ENCODE measurements around the gene RTKN.

The RTKN gene

DNA sequence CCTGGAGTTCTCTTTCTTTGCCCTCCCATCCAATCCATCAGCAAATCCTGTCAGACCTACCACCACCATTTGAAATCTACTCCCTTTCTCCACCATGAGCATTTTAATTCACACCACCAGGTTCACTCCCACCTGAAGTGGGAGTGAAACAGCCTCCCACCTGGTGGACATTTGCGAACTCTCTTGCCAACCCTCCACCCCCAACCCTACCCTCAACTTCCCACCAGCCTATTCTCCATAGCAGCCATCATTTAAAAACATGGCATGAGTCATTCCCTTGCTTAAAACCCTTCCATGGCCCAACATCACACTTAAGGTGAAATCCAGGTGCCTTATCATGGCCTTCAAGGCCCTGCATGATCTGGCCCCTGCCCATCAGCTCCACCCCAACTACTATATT lies 3.5 kb downstream of the RTKN start:
- no peak for ATAC-seq

DNA sequence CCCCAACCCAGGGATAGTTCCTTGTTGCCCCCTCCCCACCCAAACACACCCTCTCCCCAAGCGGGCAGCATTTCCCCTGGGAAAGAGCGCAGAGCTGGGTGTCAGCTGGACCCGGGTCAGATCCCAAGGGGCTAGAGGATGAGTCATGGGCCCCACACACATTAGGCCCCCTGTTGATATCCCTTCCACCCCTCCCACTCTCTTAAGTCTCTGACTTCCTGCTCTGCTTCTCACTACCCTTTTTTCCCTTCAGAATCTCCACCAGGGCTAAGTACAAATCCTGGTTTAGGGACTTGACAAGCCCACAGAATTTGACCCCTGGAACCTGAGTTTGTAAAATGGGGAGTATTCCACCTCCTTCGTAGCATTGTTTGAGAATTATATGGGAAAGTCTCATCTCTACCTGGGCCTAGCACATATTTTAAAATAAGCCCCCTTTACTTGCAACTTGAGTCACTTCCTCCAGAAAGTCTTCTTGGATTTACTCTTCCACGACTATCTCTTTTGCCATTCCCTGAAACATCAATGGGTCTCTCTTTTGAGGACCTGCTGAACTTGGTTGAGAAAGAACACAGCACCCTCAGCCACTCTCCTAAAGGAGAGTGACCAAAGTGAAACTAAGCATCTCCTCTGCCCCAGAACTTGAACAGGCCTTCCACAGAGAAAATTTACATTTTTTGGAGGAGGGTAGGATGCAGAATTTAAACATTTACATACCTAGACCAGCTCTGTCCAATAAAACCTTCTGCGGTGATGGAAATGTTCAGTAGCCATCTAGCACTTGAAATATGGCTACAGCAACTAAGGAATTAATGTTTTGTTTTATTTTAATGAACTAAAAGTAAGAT lies 4.7 kb downstream of the RTKN start:
- no peak for ATAC-seq
- no peak for TF ChIP-seq ESRRG (CRISPR knock-in tag; IDR thresholded peaks at IDR 0.05)
- TF ChIP-seq ZFP3 (CRISPR knock-in tag; IDR thresholded peaks at IDR 0.05) = no peak
- TF ChIP-seq PPARA (CRISPR knock-in tag; IDR thresholded peaks at IDR 0.05; ENCODE audit: borderline replicate concordance) = no peak

More for the DNA sequence above, 3.5 kb downstream of the RTKN start:
- no peak for TF ChIP-seq ZNF565 (CRISPR knock-in tag; conservative IDR thresholded peaks at IDR 0.05; ENCODE audit: low read depth)
- TF ChIP-seq OSR1 (CRISPR knock-in tag; IDR thresholded peaks at IDR 0.05) = no peak
- no peak for TF ChIP-seq GLIS3 (CRISPR knock-in tag; IDR thresholded peaks at IDR 0.05)
- TF ChIP-seq, protein P1, sequence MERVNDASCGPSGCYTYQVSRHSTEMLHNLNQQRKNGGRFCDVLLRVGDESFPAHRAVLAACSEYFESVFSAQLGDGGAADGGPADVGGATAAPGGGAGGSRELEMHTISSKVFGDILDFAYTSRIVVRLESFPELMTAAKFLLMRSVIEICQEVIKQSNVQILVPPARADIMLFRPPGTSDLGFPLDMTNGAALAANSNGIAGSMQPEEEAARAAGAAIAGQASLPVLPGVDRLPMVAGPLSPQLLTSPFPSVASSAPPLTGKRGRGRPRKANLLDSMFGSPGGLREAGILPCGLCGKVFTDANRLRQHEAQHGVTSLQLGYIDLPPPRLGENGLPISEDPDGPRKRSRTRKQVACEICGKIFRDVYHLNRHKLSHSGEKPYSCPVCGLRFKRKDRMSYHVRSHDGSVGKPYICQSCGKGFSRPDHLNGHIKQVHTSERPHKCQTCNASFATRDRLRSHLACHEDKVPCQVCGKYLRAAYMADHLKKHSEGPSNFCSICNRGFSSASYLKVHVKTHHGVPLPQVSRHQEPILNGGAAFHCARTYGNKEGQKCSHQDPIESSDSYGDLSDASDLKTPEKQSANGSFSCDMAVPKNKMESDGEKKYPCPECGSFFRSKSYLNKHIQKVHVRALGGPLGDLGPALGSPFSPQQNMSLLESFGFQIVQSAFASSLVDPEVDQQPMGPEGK (CRISPR knock-in tag; IDR thresholded peaks at IDR 0.05; ENCODE audit: borderline replicate concordance) = no peak
- no peak for TF ChIP-seq TOX (CRISPR knock-in tag; IDR thresholded peaks at IDR 0.05; ENCODE audit: borderline replicate concordance)
- no peak for TF ChIP-seq CSDC2 (CRISPR knock-in tag; IDR thresholded peaks at IDR 0.05)
- TF ChIP-seq ZFP3 (CRISPR knock-in tag; IDR thresholded peaks at IDR 0.05) = no peak
- no peak for TF ChIP-seq ISL1 (CRISPR knock-in tag; IDR thresholded peaks at IDR 0.05)
- no peak for TF ChIP-seq TCF4 (CRISPR knock-in tag; IDR thresholded peaks at IDR 0.05; ENCODE audit: borderline replicate concordance)
- TF ChIP-seq, protein P2, sequence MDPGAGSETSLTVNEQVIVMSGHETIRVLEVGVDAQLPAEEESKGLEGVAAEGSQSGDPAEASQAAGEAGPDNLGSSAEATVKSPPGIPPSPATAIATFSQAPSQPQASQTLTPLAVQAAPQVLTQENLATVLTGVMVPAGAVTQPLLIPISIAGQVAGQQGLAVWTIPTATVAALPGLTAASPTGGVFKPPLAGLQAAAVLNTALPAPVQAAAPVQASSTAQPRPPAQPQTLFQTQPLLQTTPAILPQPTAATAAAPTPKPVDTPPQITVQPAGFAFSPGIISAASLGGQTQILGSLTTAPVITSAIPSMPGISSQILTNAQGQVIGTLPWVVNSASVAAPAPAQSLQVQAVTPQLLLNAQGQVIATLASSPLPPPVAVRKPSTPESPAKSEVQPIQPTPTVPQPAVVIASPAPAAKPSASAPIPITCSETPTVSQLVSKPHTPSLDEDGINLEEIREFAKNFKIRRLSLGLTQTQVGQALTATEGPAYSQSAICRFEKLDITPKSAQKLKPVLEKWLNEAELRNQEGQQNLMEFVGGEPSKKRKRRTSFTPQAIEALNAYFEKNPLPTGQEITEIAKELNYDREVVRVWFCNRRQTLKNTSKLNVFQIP (CRISPR knock-in tag; IDR thresholded peaks at IDR 0.05; ENCODE audit: borderline replicate concordance, low read depth) = no peak
- TF ChIP-seq, protein P3, sequence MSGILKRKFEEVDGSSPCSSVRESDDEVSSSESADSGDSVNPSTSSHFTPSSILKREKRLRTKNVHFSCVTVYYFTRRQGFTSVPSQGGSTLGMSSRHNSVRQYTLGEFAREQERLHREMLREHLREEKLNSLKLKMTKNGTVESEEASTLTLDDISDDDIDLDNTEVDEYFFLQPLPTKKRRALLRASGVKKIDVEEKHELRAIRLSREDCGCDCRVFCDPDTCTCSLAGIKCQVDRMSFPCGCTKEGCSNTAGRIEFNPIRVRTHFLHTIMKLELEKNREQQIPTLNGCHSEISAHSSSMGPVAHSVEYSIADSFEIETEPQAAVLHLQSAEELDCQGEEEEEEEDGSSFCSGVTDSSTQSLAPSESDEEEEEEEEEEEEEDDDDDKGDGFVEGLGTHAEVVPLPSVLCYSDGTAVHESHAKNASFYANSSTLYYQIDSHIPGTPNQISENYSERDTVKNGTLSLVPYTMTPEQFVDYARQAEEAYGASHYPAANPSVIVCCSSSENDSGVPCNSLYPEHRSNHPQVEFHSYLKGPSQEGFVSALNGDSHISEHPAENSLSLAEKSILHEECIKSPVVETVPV (CRISPR knock-in tag; IDR thresholded peaks at IDR 0.05) = no peak
- TF ChIP-seq PPARA (CRISPR knock-in tag; IDR thresholded peaks at IDR 0.05; ENCODE audit: borderline replicate concordance) = no peak
- no peak for TF ChIP-seq SNAI2 (CRISPR knock-in tag; IDR thresholded peaks at IDR 0.05)
- no peak for TF ChIP-seq ZNF8 (CRISPR knock-in tag; IDR thresholded peaks at IDR 0.05)
- TF ChIP-seq ZFP30 (CRISPR knock-in tag; IDR thresholded peaks at IDR 0.05) = no peak
- TF ChIP-seq RARB (CRISPR knock-in tag; IDR thresholded peaks at IDR 0.05) = no peak
- TF ChIP-seq, protein P4, sequence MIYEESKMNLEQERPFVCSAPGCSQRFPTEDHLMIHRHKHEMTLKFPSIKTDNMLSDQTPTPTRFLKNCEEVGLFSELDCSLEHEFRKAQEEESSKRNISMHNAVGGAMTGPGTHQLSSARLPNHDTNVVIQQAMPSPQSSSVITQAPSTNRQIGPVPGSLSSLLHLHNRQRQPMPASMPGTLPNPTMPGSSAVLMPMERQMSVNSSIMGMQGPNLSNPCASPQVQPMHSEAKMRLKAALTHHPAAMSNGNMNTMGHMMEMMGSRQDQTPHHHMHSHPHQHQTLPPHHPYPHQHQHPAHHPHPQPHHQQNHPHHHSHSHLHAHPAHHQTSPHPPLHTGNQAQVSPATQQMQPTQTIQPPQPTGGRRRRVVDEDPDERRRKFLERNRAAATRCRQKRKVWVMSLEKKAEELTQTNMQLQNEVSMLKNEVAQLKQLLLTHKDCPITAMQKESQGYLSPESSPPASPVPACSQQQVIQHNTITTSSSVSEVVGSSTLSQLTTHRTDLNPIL (CRISPR knock-in tag; IDR thresholded peaks at IDR 0.05; ENCODE audit: low read depth) = no peak
- TF ChIP-seq ZC3H10 (CRISPR knock-in tag; IDR thresholded peaks at IDR 0.05) = no peak
- no peak for TF ChIP-seq ESRRG (CRISPR knock-in tag; IDR thresholded peaks at IDR 0.05)
- TF ChIP-seq BACH2 (CRISPR knock-in tag; IDR thresholded peaks at IDR 0.05; ENCODE audit: borderline replicate concordance) = no peak

DNA sequence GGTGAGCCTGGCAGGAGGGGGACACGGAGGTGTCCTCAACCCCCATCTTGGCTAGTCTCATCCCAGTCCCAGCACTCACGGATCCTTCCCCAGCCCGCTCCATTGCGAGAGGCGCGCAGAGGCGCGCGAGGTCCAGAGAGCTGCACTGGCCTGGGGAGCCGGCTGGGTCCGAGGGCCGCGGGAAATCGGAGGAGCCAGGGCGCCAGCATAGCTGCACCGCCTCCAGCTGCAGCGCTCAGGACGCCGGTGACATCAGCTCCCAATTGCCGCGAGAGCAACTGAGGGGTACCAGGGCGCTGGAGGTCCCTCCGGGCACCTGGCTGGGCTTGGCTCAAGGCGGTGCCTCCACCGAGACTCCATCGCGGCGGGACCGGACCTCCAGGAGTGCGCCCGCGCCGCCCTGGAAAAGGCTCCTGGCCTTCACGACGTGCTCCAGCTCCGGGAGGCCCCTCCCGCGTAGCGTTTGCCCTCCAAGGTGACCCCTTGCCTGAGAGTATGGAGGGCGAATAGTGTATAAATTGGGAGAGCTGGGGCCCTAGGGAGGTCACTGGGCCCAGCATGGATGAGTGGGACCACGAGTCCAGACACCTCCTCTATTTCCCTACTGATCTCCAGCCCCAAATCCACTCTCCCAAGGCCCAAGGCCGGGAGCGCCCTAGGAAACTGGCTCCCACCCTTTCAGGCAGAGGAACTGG lies 5.5 kb downstream of the RTKN start:
- no peak for ATAC-seq
- TF ChIP-seq ZC3H10 (CRISPR knock-in tag; IDR thresholded peaks at IDR 0.05) (no peak), ZNF8 (CRISPR knock-in tag; IDR thresholded peaks at IDR 0.05) (no peak), ARNTL (CRISPR knock-in tag; IDR thresholded peaks at IDR 0.05; ENCODE audit: borderline replicate concordance, low read depth) (no peak), ISL1 (CRISPR knock-in tag; IDR thresholded peaks at IDR 0.05) (no peak), TCF4 (CRISPR knock-in tag; IDR thresholded peaks at IDR 0.05; ENCODE audit: borderline replicate concordance) (no peak), ZNF70 (CRISPR knock-in tag; IDR thresholded peaks at IDR 0.05) (no peak), SNAI2 (CRISPR knock-in tag; IDR thresholded peaks at IDR 0.05) (no peak), ZFP30 (CRISPR knock-in tag; IDR thresholded peaks at IDR 0.05) (no peak), ZNF565 (CRISPR knock-in tag; conservative IDR thresholded peaks at IDR 0.05; ENCODE audit: low read depth) (no peak), TOX (CRISPR knock-in tag; IDR thresholded peaks at IDR 0.05; ENCODE audit: borderline replicate concordance) (no peak), ZFP3 (CRISPR knock-in tag; IDR thresholded peaks at IDR 0.05) (no peak)
- TF ChIP-seq, protein P3 (CRISPR knock-in tag; IDR thresholded peaks at IDR 0.05) = no peak
- TF ChIP-seq, protein P4 (CRISPR knock-in tag; IDR thresholded peaks at IDR 0.05; ENCODE audit: low read depth) = no peak
- TF ChIP-seq, protein P2 (CRISPR knock-in tag; IDR thresholded peaks at IDR 0.05; ENCODE audit: borderline replicate concordance, low read depth) = no peak
